ENCODE results near the gene RCN2.
"Not testable (repeated sequence)": the region's sequence is repeated elsewhere in the genome, so short reads cannot be mapped to it uniquely, and the experiment has no call there.

RCN2 gene

DNA sequence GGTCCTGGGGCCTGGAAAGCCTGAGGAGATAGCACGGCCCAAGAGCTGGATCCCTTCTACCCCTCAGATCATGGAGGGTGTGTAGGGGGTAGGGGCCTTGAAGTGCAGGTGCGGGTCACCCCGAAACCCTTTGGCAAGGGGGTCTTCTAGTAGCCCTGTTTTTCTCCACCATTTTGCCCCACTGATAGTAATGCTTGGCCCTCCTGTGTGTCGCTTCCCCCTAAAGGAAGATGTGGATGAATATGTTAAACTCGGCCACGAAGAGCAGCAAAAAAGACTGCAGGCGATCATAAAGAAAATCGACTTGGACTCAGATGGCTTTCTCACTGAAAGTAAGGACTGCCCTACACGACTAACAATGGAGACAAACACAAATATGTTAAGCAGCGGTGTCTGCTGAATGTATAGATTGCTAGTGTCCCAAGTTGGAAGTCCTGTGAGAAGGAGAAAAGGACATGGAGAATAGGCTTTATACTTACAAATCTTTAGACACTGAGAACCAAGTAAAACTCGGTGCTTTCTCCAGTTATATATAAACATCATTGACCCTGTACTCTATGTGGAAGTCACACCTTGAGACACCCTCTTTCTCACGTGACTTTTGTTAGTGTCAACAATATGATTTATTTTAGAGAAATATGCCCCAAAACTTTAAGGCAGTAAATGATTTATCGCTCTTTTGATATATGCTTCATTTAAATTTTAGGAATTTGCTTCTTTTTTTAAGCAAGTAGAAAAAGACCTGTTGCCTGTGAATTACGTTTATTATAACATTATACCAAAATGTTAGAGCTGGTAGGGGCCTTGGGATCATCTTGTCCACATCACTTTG is 802 bp downstream of the RCN2 start:
- no peak for DNase-seq

DNA sequence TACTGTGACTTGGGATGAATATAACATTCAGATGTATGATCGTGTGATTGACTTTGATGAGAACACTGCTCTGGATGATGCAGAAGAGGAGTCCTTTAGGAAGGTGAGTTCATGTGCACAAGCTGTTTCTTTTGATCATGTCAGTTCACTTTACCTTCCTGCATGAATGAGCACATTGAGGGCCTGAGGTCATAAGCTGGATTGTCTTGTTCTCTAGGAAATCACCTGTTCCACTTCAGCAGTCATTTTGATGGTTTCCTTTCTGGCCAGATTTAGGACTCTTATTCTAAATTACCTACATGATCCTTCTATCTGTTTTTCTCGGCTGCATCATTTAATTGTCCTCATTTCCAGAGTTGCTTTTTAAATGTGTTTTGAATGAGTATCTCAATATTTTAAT is 4.1 kb downstream of the RCN2 start:
- peak; percentile 2 for DNase-seq

DNA sequence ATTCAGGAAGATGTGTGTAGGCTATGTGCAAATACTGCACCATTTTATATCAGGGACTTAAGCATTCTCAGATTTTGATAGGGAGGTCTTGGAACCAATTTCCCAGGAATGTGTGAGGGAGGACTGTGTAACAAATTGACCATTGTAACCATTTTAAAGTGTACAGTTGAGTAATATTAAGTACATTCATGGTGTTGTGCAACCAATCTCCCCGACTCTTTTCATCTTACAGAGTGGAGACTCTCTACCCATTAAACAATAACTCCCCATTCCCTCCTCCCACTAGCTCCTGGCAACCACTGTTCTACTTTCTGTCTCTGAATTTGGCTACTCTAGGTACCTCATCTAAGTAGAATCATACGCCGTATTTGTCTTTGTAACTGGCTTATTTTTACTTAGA is 5.1 kb downstream of the RCN2 start:
- DNase-seq = no peak

DNA sequence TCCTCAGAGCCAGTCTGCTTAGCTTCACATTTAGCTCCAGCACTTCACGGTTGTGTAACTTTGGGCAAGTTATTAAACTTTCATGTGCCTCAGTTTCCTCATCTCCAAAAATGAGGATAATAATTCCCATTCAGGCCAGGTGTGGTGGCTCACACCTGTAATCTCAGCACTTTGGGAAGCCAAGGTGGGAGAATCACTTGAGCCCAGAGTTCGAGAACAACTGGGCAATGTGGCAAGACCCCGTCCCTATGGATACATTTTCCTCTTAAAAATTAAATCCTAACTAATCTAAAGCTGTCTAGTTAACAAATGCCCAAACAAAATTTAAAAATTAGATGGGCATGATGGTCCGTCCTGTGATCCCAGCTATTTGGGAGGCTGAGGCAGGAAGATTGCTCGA is 7.2 kb downstream of the RCN2 start:
- DNase-seq = no peak

DNA sequence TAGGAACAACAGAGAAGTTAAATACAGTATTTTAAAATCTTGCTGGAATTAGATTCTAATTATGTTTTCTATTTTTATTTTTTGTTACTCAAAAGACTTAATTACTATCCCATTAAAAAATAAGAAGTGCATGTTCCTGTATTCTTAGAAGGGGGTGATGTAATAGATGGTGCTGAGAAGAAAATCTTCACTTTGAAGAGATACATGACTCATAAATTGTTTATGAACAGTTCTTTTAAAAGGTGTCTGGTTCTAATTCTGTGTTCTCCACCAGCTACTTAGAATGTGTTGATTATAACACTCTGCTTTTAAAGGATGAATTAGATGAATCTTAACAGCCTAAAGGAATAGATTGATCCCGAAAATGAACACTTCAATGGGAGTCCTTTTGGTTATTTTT is 8.2 kb downstream of the RCN2 start:
- no peak for DNase-seq

DNA sequence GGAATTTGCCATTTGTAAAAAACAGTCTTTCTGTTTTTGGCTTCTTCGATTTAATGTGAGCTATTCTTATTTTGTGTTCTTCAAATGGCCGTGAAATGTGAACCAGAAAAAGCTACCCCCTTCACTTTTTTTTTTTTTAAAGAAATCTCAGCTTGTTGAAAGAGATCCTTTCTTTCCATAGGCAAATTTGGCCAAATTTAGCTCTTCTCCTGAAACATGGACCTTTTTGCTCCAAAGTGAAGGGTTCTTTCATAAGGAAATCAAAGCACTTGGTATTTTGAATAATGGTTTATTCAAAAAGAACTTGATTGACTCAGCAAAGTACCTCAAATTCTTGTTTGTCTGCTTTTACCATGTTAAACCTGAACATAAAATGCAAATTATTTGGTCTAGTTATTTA is 10.1 kb downstream of the RCN2 start:
- DNase-seq = no peak

DNA sequence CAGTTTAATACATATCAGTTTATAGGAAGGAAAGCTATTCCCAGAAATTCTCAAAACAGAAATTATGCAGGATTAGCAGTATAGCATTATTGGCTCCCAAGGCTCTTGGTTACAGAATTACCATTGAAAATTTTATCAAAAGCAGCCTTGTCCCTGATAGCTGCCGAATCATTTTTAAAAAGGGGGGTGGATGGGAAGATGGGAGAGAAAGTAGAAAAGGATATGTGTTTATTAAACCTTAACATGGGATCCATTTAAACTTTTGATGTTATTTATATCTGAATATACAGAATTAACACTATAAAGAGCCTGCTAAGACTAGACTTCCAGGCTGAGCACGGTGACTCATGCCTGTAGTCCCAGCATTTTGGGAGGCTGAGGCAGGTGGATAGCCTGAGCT is 10.8 kb downstream of the RCN2 start:
- DNase-seq = no peak

DNA sequence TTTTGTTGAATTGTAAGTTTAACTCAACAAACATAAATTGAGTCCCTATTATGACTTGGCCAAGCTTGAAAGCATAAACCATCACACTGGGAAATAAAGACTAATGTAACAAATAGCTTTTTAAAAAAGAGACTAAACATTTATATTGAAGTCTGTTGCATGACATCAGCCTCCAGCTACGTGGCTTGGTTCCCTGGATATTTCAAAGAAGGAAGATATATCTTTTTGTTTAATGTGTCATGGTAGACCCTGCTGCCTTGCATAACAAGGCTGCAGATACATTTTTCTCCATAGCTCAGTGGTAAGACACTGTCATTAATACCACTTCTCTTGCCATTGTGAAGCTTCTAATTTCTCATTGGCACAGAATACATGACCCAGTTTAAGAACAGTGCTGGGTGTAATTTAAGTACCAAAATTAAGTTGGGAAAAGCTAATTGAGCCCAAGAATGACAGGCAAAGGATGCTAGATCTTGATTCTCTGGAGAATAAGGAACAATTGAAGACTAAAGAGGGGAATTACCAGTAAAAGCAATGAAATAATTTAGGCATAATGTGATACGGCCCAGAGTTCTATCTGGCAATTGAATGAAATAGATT is 14.0 kb downstream of the RCN2 start:
- no peak for DNase-seq

DNA sequence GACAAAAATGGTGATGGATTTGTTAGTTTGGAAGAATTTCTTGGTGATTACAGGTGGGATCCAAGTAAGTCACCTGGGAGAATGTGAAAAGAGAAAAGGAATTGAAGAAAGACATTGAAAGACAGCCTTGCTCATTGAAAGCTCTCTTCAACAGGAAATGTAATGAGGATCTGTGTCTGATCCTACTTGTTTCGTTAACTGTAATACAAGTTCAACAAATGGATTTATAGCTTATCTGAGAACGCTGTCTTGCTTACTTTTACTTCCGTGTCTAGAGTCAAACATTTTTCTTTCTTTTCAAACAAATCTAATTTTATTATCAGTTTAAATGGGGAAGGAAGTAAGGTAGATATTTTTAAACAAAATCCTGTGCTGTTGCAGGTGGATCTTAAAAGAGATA is 15.9 kb downstream of the RCN2 start:
- DNase-seq = no peak

DNA sequence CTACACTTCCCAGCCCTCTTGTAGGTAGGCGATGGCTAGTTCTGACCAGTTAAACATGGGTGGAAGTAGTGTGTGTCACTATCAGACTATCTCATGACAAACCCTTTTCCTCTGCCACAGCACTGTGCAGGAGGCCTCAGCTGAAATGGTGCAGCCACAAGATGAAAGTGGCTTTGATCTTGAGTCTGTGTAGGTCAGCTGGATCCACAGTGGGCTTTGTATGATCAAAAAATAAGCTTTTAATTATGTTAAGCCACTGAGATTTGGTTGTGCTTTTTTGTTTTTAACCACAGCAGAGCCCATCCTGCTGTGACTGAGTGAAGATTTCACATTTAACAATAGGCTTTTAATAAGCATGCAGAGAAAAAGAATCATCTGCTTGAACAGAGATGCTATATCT is 19.7 kb downstream of the RCN2 start:
- no peak for DNase-seq

DNA sequence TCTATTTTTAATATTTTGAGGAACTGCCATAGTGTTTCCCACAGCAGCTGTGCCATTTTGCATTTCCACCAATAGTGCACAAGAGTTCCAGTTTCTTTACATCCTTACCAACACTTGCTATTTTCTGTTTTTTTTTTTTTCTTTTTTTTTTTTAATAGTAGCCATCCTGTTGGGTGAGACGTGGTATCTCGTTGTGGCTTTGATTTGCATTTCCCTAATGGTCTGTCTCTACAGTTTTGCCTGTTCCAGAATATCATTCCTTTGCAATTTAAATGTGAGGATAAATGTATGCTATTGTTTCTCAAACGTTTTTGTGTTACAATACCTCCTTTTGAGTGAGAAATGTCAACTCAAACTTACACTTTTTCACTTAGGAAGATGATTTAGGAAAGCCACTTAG is 22.4 kb downstream of the RCN2 start:
- no peak for DNase-seq

DNA sequence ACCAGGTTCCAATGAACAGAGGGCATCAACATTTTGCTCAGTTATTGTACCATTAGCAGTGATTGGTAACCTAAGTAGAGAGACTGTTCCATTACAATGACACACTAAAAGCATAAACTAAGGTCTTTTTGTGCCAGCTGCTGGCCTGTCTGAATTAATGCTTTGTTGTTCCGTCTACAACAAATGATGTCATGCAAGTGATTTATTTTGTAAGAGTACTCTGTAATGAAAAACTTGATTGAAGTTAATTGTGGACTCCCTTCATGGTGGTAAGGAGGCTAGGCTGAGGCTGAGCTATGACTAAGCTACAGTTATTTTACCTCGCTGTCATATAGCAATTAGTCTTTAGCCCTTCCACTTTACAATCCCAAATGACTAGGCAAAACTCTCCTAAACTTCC is 23.2 kb downstream of the RCN2 start:
- no peak for DNase-seq

DNA sequence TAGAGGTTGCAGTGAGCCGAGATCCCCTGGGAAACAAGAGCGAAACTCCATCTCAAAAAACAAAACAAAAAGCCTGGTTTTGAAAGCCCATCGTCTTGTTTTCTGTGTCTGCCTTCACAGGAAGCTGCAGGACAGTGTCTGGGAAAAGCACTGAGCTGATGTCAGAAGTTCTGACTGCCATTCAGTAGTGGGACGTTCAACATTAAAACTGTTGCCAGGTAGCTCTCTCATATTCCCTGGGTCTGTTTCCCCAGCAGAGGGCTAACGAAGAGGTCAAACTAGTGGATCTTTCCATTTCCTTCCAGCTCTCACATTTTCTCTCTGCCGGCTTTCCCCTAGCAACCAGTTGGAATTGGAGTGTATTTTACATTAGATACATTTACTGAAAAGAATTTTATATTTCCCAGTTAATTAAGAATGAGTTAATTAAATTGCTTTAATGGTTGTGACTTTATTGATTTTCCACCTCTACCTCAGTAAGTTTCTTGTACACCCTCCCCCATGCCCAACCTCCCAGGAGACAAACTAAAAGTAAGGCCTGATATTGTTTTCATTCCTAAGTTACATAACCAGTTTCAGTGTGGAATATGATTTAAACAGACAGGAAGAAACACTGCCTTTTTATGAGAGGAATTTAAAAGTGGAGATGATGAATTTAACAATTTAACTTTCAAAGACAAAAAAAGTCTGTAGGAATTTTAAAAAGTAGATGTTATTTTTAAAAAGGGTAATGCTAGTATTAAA is 29.9 kb downstream of the RCN2 start:
- no peak for DNase-seq

DNA sequence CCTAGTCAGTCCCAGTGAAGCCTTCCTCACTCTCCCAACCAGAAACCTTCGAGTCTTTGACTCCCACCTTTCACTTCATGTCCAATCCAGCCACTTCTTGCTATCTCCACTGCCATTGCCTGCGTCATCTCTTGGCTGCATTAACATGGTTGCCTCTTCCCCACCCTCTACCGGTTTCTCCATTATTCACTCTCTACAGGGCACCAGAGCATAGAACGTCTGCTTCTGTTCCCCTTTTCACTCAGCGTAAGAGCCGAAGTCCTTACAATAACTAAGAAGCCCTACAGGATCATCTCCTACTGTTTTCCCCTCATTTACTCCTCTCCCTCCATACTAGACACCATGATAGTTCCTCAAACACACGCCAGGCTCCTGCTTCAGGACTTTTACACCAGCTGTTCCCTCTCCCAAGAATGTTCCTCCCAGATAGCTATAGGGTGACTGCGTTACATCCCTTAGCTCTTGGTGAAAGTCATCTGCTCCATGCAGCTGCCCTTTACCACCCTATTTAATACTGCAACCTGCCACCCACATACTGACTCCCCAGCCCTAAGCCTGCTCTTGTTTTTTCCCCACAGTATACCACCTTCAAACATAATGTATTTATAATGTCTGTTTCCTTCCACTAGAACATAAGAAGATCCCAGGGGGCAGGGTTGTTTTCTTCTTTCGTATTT is 30.9 kb downstream of the RCN2 start:
- DNase-seq = no peak

DNA sequence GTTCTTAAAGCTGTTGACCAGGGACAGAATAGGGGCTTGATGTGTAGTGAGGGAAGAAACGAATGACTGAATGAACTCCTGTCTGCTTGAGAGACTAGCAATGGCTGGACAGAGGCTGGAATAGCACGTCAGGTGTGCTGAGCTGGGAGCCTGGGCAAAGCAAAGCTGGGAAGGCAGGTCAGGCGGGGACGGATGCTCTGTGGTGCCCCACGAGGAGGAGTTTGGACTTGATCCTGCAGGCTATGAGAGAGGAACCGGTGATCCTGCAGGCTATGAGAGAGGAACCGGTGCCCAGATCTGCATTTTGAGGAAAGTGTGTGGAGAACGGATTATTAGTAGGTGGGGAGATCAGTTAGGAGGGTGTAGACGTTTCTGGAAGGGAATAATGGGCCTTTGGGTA is 32.0 kb downstream of the RCN2 start:
- DNase-seq = no peak

DNA sequence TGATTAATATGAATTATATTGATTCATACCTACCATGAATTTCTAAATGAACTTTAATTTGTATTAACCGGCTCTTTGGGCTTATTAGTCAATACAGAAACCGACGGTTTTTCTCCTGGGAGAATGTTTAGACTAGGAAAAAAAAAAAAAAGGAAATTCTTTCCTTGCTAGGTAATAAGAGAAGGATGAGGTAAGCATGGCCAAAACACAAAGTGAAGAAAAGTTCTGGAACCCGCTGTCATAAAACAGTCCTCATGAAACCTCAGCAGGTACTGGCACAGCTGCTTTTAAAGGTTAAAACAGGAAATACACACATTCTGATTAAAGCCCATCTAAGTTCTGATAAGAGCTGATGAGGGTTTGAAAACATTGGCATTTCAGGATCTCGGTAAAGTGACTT is 32.6 kb downstream of the RCN2 start:
- no peak for DNase-seq

DNA sequence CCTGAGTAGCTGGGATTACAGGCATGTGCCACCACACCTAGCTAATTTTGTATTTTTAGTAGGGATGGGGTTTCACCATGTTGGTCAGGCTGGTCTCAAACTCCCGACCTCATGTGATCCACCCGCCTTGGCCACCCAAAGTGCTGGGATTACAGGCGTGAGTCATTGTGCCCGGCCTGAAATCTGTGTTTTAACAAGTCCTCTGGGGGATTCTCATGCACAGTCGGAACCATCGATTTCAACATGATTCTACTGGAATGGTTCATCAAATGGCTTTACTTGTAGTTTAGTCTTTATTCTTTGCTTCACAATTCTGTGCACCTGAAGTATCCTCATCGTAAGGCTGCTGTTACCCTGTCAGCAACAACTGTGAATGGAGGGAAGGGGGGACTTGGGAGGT is 34.5 kb downstream of the RCN2 start:
- not testable (repeated sequence) for DNase-seq

DNA sequence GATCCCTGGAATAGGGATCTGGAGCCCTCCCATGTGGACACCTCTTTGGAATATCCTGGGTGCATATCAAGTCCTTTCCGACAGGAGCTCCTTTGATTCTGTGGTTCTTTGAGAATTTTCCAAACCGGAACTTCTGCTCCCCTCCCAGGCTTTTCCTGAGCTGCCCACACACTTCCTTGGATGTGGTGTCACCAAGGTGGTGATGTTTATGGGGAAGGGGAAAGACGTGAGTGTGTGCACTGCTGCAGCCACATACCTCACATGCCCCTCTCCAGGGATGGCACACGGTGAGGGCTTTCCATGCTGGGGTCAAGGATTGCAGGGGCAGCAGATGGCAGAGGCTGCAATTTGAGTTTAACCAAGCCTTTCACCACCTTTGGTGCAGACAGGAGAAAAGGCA is 35.5 kb downstream of the RCN2 start:
- no peak for DNase-seq

DNA sequence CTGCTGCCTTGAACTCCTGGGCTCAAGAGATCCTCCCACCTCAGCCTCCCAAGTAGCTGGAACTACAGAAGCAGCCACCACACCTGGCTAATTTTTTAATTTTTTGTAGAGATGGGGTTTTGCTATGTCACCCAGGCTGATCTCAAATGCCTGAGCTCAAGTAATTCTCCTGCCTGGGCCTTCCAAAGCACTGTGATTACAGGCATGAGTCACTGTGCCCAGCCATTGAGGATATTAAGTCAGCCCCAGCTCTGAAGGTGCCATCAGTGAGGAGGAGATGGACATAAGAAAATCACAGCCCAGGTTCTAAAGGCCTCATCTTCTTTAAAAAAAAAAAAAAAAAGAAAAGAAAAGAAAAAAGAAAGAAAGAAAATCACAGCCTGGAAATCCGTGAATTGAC is 36.8 kb downstream of the RCN2 start:
- no peak for DNase-seq

DNA sequence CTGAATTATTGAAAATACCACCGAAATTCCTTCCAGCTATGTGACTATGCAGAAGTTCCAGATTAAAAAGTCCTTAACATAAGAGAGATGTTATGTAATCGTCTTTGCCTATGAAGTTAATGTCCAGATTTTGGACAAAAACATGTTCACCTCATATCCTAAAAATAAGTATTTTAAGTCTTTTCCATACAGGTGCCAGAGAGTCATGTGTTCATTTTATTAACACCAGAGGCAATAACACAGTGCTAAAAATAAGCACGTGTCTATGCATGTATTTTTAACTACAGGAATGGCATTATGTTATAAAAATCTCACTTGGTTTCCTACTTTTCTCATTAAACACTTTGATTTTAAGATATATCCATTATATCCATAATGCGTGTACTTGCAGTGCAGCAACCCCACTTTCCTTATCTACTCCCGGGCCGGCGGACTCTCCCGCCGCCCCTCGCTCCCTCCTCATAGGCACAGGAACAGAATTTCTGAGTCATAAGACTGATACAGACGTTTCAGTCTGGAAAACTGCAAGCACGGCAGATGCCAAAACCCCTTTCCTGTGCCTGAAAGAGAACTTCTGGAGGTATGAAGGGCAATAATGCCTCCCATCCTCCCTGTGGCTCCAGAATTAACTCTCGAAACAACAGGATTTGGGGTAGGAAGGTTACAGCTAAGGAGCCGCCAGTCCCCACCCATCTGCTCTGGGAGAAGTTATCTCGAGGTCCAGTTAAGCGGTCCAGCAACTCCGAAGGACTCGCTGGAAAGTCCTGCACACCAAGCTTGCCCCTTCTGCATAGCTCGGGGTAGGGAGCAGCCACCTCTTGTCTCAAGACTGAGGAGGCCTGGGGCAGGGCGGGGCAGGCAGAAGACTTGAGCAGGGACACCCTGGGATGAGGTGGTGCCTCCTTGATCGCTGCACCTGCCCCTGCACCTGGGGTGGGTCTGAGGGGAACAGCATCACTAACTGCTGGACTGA is 41.1 kb downstream of the RCN2 start:
- no peak for DNase-seq

DNA sequence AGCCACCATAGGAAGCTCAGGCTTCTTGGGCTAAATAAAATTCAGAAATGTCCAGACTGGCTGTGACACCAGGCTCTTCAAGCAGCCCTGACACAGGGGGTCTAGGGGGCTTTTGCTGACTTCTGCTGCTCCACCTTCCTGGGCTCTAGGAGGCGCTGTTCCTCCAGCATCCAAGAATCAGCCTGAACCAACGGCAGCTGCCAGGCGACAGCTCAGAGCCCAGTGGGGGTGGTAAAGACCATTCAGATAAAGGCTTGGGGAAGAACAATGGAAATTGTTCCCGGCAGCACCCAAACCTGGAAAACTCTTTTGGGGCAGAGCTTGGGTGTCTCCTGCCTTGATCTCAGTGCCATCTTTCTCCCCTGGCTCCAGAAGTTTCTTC is 41.8 kb downstream of the RCN2 start:
- DNase-seq = no peak

DNA sequence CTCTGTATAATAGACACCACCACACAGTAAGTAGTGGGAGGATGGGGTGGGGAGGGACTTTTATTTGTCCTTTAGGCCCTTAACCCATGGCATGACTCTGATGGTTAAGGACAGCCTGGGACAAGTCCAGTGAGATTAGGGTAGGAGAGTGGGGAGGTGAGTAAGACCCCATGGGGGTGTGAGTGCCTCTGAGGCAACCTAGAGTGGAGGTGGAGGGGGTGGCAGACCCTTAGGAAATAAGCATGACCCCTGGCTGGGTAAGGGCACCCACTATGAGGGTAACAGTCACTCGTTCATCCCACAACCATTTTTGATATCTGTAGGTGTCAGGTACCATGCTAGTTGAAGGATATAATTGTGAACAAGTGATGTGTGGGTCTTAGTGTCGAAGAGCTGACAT is 42.4 kb downstream of the RCN2 start:
- no peak for DNase-seq

All from NCI-H1092 treated with DMSO at 0.1 percent for 48 hours (cell line).